IMR-90 (cell line): ENCODE data around the gene AFMID. TPM values are rescaled to one million over a fixed set of nuclear protein-coding genes. Genes with fewer than 3 reads are reported as not detected.
A peak's percentile ranks its signal among the peaks of the same experiment; 100 is the strongest.

Experiments used
- ATAC-seq: fragments of 200-7000 bp; cut with Tn5 transposase; 2 replicates; pipeline ENCODE4 v1.9.1; 2020; ENCODE audit warnings: low read depth, mild to moderate bottlenecking, moderate library complexity
- BruUV-seq: library from RNA; stranded (reverse); fragments of 400-500 nt; replicated peaks from 2 replicates; lab custom pipeline; 2021; lab: Mats Ljungman, UMichigan
- CTCF ChIA-PET: fragments of 300-600 bp; formaldehyde crosslinking; extraction: SDS; loops from one replicate; lab custom pipeline; 2021; ENCODE audit warnings: antibody characterized with exemption; lab: Yijun Ruan, JAX
- POLR2A ChIA-PET: fragments of 300-600 bp; sonication (Branson Sonifier 250); formaldehyde crosslinking; loops from one replicate; lab custom pipeline; 2022; ENCODE audit warnings: antibody characterized with exemption; ENCODE audit not compliant: unreplicated experiment; lab: Charles Lee
- DNase-seq: peaks from one replicate; pipeline ENCODE4 v3.0.0; 2013
- H2AFZ ChIP-seq: replicated peaks from 2 replicates; pipeline ENCODE3; 2013; ENCODE audit warnings: low read length, mild to moderate bottlenecking; ENCODE audit not compliant: poor library complexity
- H2AK5ac ChIP-seq: 2 replicates; pipeline ENCODE4 v1.6.1; 2013; ENCODE audit warnings: low read depth, low read length, inconsistent platforms
- H2AK9ac ChIP-seq: replicated peaks from 2 replicates; pipeline ENCODE3; 2013; ENCODE audit warnings: mild to moderate bottlenecking, low read depth, low read length, moderate library complexity; ENCODE audit not compliant: poor library complexity
- H2BK120ac ChIP-seq: 2 replicates; pipeline ENCODE4 v1.6.1; 2013; ENCODE audit warnings: low read depth, low read length, inconsistent platforms
- H2BK15ac ChIP-seq: 3 replicates; pipeline ENCODE4 v1.6.1; 2013; ENCODE audit warnings: low read depth, low read length, inconsistent platforms
- H2BK20ac ChIP-seq: 2 replicates; pipeline ENCODE4 v1.6.1; 2013; ENCODE audit warnings: low read depth, mild to moderate bottlenecking, inconsistent platforms, low read length, moderate library complexity
- H2BK5ac ChIP-seq: 2 replicates; pipeline ENCODE4 v1.6.1; 2013; ENCODE audit warnings: mild to moderate bottlenecking, low read depth, low read length, inconsistent platforms; ENCODE audit not compliant: poor library complexity, severe bottlenecking
- H3K14ac ChIP-seq: replicated peaks from 2 replicates; pipeline ENCODE4 v1.6.1; 2013; ENCODE audit warnings: low read depth, low read length, inconsistent platforms
- H3K18ac ChIP-seq: 2 replicates; pipeline ENCODE4 v1.6.1; 2013; ENCODE audit warnings: low read depth, low read length, control low read depth
- H3K23ac ChIP-seq: 2 replicates; pipeline ENCODE4 v1.6.1; 2013; ENCODE audit warnings: low read depth, low read length, inconsistent platforms
- H3K27ac ChIP-seq: 2 replicates; pipeline ENCODE4 v1.5.1; 2013; ENCODE audit warnings: mild to moderate bottlenecking, control low read depth, low read length; ENCODE audit not compliant: insufficient read depth
- H3K27me3 ChIP-seq: 2 replicates; pipeline ENCODE4 v1.6.1; 2013; ENCODE audit warnings: low read length; ENCODE audit not compliant: control insufficient read depth, insufficient read depth
- H3K36me3 ChIP-seq: 2 replicates; pipeline ENCODE4 v1.6.1; 2013; ENCODE audit warnings: low read length, mixed read lengths; ENCODE audit not compliant: control insufficient read depth, insufficient read depth
- H3K4ac ChIP-seq: 2 replicates; pipeline ENCODE4 v1.6.1; 2013; ENCODE audit warnings: low read depth, low read length, inconsistent platforms
- H3K4me1 ChIP-seq: 2 replicates; pipeline ENCODE4 v1.6.1; 2013; ENCODE audit warnings: low read length, mixed read lengths; ENCODE audit not compliant: control insufficient read depth, insufficient read depth
- H3K4me2 ChIP-seq: 2 replicates; pipeline ENCODE4 v1.6.1; 2013; ENCODE audit warnings: low read depth, mild to moderate bottlenecking, control low read depth, low read length, moderate library complexity
- H3K4me3 ChIP-seq: 2 replicates; pipeline ENCODE4 v1.5.1; 2013; ENCODE audit warnings: low read depth, mild to moderate bottlenecking, control low read depth, low read length, moderate library complexity; ENCODE audit not compliant: insufficient read depth
- H3K56ac ChIP-seq: 2 replicates; pipeline ENCODE4 v1.6.1; 2013; ENCODE audit warnings: low read length, inconsistent platforms; ENCODE audit not compliant: insufficient read depth; ENCODE audit errors: extremely low read depth
- H3K79me1 ChIP-seq, 2 experiments: 2 replicates each; pipeline ENCODE4 v1.6.1; 2013; ENCODE audit warnings: low read length in 2 of 2, inconsistent platforms in 1 of 2, low read depth in 1 of 2
- H3K9ac ChIP-seq: 2 replicates; pipeline ENCODE4 v1.6.1; 2013; ENCODE audit warnings: low read depth, low read length, control low read depth
- H3K9me1 ChIP-seq: 2 replicates; pipeline ENCODE4 v1.6.1; 2013; ENCODE audit warnings: low read length, inconsistent platforms; ENCODE audit not compliant: insufficient read depth
- H3K9me3 ChIP-seq: 2 replicates; pipeline ENCODE4 v1.6.1; 2013; ENCODE audit warnings: low read length; ENCODE audit not compliant: control insufficient read depth, insufficient read depth
- H4K20me1 ChIP-seq: 2 replicates; pipeline ENCODE4 v1.6.1; 2013; ENCODE audit warnings: low read length, inconsistent platforms; ENCODE audit not compliant: insufficient read depth
- H4K5ac ChIP-seq: 2 replicates; pipeline ENCODE4 v1.6.1; 2013; ENCODE audit warnings: mild to moderate bottlenecking, low read depth, low read length, control low read depth
- H4K8ac ChIP-seq, 2 experiments: 2 replicates each; pipeline ENCODE4 v1.6.1; 2013; ENCODE audit warnings: low read depth in 2 of 2, low read length in 2 of 2, control low read depth in 1 of 2, inconsistent platforms in 1 of 2
- H4K91ac ChIP-seq: 2 replicates; pipeline ENCODE4 v1.6.1; 2013; ENCODE audit warnings: low read depth, low read length, inconsistent platforms; ENCODE audit not compliant: insufficient read depth
- BHLHE40 ChIP-seq: fragments of 150-350 bp; IDR thresholded peaks from 2 replicates; pipeline ENCODE4 v1.6.1; 2016; ENCODE audit warnings: mild to moderate bottlenecking, low read depth, low read length
- CEBPB ChIP-seq: IDR thresholded peaks from 2 replicates; pipeline ENCODE4 v1.6.1; 2012; ENCODE audit warnings: low read depth, low read length, improper control_type of control experiment
- FOS ChIP-seq: fragments of 150-350 bp; IDR thresholded peaks from 2 replicates; pipeline ENCODE4 v1.6.1; 2016; ENCODE audit warnings: low read depth, low read length
- MXI1 ChIP-seq: IDR thresholded peaks from 2 replicates; pipeline ENCODE4 v1.6.1; 2012; ENCODE audit warnings: low read depth, mild to moderate bottlenecking, low read length, moderate library complexity, borderline replicate concordance
- NFE2L2 ChIP-seq: fragments of 150-350 bp; IDR thresholded peaks from 2 replicates; pipeline ENCODE4 v1.6.1; 2016; ENCODE audit warnings: low read depth, mild to moderate bottlenecking, low read length
- POLR2A ChIP-seq: IDR thresholded peaks from 2 replicates; pipeline ENCODE4 v1.6.1; 2012; ENCODE audit warnings: mild to moderate bottlenecking, low read depth, low read length
- RAD21 ChIP-seq: IDR thresholded peaks from 2 replicates; pipeline ENCODE4 v1.6.1; 2012; ENCODE audit warnings: low read length, improper control_type of control experiment
- RCOR1 ChIP-seq: IDR thresholded peaks from 2 replicates; pipeline ENCODE4 v1.6.1; 2012; ENCODE audit warnings: mild to moderate bottlenecking, low read length, improper control_type of control experiment; ENCODE audit not compliant: insufficient replicate concordance
- RFX5 ChIP-seq: IDR thresholded peaks from 2 replicates; pipeline ENCODE4 v1.8.0; 2012; ENCODE audit warnings: low read depth, mild to moderate bottlenecking, low read length, moderate library complexity
- USF2 ChIP-seq: fragments of 150-350 bp; IDR thresholded peaks from 2 replicates; pipeline ENCODE4 v1.6.1; 2017; ENCODE audit warnings: mild to moderate bottlenecking, antibody characterized with exemption, low read length, low read depth
- WGBS, 2 experiments: methylation state at CpG; one replicate each; pipeline versions ENCODE4 v1.1.5 to v1.1.7; 2013; ENCODE audit warnings: missing lambda C conversion rate in 2 of 2; ENCODE audit not compliant: insufficient read length in 1 of 2; ENCODE audit errors: extremely low coverage in 2 of 2; 5-methylcytosine and 5-hydroxymethylcytosine counted together
- dilution Hi-C: fragments of 300-500 bp; cut with HindIII; formaldehyde crosslinking; loops from one replicate; pipeline ENCODE4 v1.14.3; 2018; ENCODE audit warnings: low sequenced_read_pairs; ENCODE audit not compliant: unreplicated experiment
- in situ Hi-C: fragments of 300-500 bp; cut with MboI; formaldehyde crosslinking; loops from 3 replicates; pipeline ENCODE4 v1.14.3; 2019; ENCODE audit warnings: low sequenced_read_pairs, inconsistent platforms, mixed read lengths
- intact Hi-C: fragments of 100-400 bp; cut with micrococcal nuclease; formaldehyde crosslinking; loops from 2 replicates; pipeline ENCODE4 v1.10.0; 2022
- polyA plus RNA-seq, 3 experiments: library from polyadenylated mRNA; depleted of rRNA; stranded (reverse); fragments of >200 nt; gene quantifications; 2 replicates each; pipeline ENCODE4 v1.2.3, GENCODE V29; 2012; ENCODE audit warnings: low replicate concordance in 1 of 3
- total RNA-seq: library from RNA; depleted of rRNA; stranded (reverse); fragments of >200 nt; gene quantifications from 2 replicates; pipeline ENCODE4 v1.2.3, GENCODE V29; 2012
- TF ChIP-seq, protein P1 (sequence below): conservative IDR thresholded peaks from 2 replicates; pipeline ENCODE4 v1.5.1; 2012; ENCODE audit warnings: mild to moderate bottlenecking, low read depth, low read length, improper control_type of control experiment

The AFMID gene
- total and polyA plus RNA-seq, 2 of the 4 experiments (the other 2 are of a cell fraction): 41.0 to 65.1 TPM

DNA sequence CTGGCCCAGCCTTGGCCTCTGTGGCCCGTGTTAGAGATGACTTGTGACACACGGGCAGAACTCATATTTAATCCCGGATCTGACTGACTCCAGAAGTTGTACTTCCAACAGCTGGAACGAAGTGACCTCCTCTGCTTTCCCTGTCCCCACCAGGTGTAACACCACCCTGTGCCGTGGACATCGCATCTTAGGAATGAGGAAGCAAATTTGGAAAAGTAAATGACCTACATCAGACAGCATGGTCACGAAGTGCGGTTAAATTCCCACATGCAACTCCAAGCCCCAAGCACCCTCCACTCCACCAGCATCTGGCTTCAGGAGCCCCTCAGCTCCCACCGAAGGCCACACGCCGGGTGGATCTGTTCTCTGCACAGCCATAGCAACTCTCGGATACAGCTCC lies 3.2 kb upstream of the AFMID start:
- BruUV-seq: no TSS peak
- Histone ChIP-seq H4K91ac (no peak overlapping the region), H3K4me1 (peaks cover 16% of the 10 kb centered on the region), H2BK5ac (no peak overlapping the region), H3K9me1 (peaks cover 17% of the 10 kb centered on the region; the same call in 1 of the 2 replicates), H2BK120ac (no peak overlapping the region), H3K4me2 (no peak overlapping the region), H3K9ac (no peak overlapping the region), H3K36me3 (no peaks in the 10 kb centered on the region; the same call in 1 of the 2 replicates), H2AK5ac (no peak overlapping the region), H3K18ac (no peak overlapping the region), H4K5ac (no peak overlapping the region; the same call in 1 of the 2 replicates), H2AFZ (peak overlapping the region; percentile 78), H3K27ac (no peak overlapping the region), H3K56ac (no peak overlapping the region), H3K4me3 (no peak overlapping the region), H3K4ac (no peak overlapping the region), H2AK9ac (no peak overlapping the region), H3K9me3 (no peaks in the 10 kb centered on the region), H3K14ac (no peak overlapping the region), H4K20me1 (0 out of 2 replicates have a peak, but pooled peaks cover 6% of the 10 kb centered on the region), H4K8ac (0 out of 4 replicates have a peak overlapping the region, but pooled peaks of 1 of the 2 experiments have one; percentile 27), H2BK20ac (no peak overlapping the region), H2BK15ac (no peak overlapping the region), H3K23ac (no peak overlapping the region), H3K27me3 (no peaks in the 10 kb centered on the region), H3K79me1 (peaks cover 24 to 73% of the 10 kb centered on the region in 2 experiments)
- TF ChIP-seq NFE2L2: no peak
- TF ChIP-seq BHLHE40: no peak
- no peak for TF ChIP-seq RAD21
- TF ChIP-seq MXI1: no peak
- TF ChIP-seq RFX5: no peak
- TF ChIP-seq USF2: no peak
- no peak for TF ChIP-seq POLR2A
- no peak for TF ChIP-seq RCOR1
- TF ChIP-seq, protein P1, sequence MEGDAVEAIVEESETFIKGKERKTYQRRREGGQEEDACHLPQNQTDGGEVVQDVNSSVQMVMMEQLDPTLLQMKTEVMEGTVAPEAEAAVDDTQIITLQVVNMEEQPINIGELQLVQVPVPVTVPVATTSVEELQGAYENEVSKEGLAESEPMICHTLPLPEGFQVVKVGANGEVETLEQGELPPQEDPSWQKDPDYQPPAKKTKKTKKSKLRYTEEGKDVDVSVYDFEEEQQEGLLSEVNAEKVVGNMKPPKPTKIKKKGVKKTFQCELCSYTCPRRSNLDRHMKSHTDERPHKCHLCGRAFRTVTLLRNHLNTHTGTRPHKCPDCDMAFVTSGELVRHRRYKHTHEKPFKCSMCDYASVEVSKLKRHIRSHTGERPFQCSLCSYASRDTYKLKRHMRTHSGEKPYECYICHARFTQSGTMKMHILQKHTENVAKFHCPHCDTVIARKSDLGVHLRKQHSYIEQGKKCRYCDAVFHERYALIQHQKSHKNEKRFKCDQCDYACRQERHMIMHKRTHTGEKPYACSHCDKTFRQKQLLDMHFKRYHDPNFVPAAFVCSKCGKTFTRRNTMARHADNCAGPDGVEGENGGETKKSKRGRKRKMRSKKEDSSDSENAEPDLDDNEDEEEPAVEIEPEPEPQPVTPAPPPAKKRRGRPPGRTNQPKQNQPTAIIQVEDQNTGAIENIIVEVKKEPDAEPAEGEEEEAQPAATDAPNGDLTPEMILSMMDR: no peak
- TF ChIP-seq FOS: no peak
- TF ChIP-seq CEBPB: no peak
- intact Hi-C loops (no loop called here), dilution Hi-C loops (no loop called here), in situ Hi-C loops (no loop called here)
- DNase-seq (no peak), ATAC-seq (no peak)
- 96% methylated on average over 3 of the region's 12 CpGs; no CpG with 5 or more reads in 1 of the 2 experiments for WGBS, 2 experiments
- POLR2A ChIA-PET: no interaction called here
- CTCF ChIA-PET: no interaction called here
